AG10803 (cell line): ENCODE data around the gene MCRIP1.
A peak's percentile ranks its signal among the peaks of the same experiment; 100 is the strongest.
"Not testable (repeated sequence)": the region's sequence is repeated elsewhere in the genome, so short reads cannot be mapped to it uniquely, and the experiment has no call there.

ENCODE experiments used
- DNase-seq: peaks from one replicate; pipeline ENCODE4 v3.0.0; 2010; ENCODE audit warnings: low read depth
- H3K4me3 ChIP-seq: 2 replicates; pipeline ENCODE4 v1.5.1; 2011; ENCODE audit warnings: mild to moderate bottlenecking, low read length, control low read depth
- CTCF ChIP-seq: conservative IDR thresholded peaks from 2 replicates; pipeline ENCODE4 v1.5.1; 2011; ENCODE audit warnings: mild to moderate bottlenecking, low read length, control low read depth, inconsistent platforms

MCRIP1 gene

DNA sequence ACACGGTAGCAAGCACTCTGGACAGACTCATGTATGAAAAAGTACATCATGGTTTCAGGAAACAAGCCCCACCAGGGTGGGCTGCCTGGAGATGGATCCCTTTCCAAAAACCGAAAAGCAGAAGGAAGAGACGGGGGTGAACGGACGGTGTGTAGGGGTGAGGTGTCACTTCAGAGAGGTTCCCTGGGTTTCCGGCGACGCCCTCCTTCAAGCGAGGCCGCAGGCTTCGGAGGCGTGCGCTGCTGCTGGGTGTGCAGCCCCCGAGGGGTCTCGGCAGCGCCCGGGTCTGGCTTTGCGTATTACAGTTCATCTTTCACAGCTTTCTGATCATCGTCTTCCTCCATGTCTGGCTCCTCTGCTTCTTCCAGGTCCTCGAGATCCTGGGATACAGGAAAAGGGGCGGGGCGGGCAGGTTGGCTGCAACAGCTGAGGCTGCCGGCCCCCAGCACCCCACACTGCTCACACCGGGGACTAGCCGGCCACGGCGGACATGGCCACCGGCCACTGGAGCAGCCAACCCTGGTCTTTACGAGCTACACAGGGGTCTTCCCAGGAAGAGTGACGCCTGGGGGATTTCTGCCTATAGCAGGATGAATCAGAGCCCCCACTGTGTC lies 10.7 kb upstream of the MCRIP1 start:
- no peak for DNase-seq

GRCh38 chr17:81842725-81843504 lies 9.8 kb upstream of the MCRIP1 start:
- DNase-seq: peak; percentile 72
- H3K4me3 ChIP-seq: no peak overlapping the region
- no peak for TF ChIP-seq CTCF

More for the DNA sequence above, 10.7 kb upstream of the MCRIP1 start:
- no peak for TF ChIP-seq CTCF
- no peak overlapping the region for H3K4me3 ChIP-seq

- DNase-seq: no peak
- H3K4me3 ChIP-seq: no peak overlapping the region
- no peak for TF ChIP-seq CTCF
These were observed 9.3 kb upstream of the MCRIP1 start for GRCh38 chr17:81842378-81842724.

DNA sequence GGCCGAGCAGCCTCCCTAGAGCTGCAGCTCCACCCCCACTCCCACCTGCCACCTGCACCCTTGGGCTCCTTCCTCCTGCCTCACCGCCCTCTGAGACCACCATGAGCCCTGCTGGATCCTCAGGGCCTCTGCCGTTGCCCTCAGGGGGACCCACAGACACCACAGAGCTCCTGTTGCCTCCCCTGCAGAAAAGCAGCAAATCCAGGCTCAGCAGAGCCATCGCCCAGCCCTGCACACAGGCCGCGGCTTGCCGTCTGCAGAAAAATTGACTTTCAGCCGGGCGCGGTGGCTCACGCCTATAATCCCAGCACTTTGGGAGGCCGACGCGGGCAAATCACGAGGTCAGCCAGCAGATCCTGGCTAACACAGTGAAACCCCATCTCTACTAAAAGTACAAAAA lies 8.8 kb upstream of the MCRIP1 start:
- H3K4me3 ChIP-seq: no peak overlapping the region
- no peak for TF ChIP-seq CTCF
- no peak for DNase-seq

- no peak overlapping the region for H3K4me3 ChIP-seq
- no peak for TF ChIP-seq CTCF
- no peak for DNase-seq
These were observed 8.0 kb upstream of the MCRIP1 start for GRCh38 chr17:81840826-81841778.

- not testable (repeated sequence) for DNase-seq, H3K4me3 ChIP-seq
These were observed 7.0 kb upstream of the MCRIP1 start for GRCh38 chr17:81840059-81840458.

- no peak for DNase-seq
- no peak for TF ChIP-seq CTCF
- H3K4me3 ChIP-seq: no peak overlapping the region
These were observed 6.2 kb upstream of the MCRIP1 start for GRCh38 chr17:81839301-81839700.
